Neuronal stem cell (in vitro differentiated cells): ENCODE measurements around the gene FZD1.
A peak's percentile ranks its signal among the peaks of the same experiment; 100 is the strongest.

Source experiments
- DNase-seq: peaks from one replicate; pipeline ENCODE4 v3.0.0-alpha.2; 2013; ENCODE audit warnings: low spot score
- H2AFZ ChIP-seq: one replicate; pipeline ENCODE4 v1.6.1; 2013; ENCODE audit warnings: mild to moderate bottlenecking, low read length, inconsistent platforms
- H2AK5ac ChIP-seq: 2 replicates; pipeline ENCODE4 v1.6.1; 2013; ENCODE audit warnings: low read depth, mild to moderate bottlenecking, inconsistent platforms, low read length, moderate library complexity, mixed read lengths
- H2BK120ac ChIP-seq: 2 replicates; pipeline ENCODE4 v1.6.1; 2013; ENCODE audit warnings: low read depth, mild to moderate bottlenecking, inconsistent platforms, low read length, moderate library complexity, mixed read lengths
- H2BK12ac ChIP-seq: one replicate; pipeline ENCODE4 v1.6.1; 2013; ENCODE audit warnings: low read length, inconsistent platforms
- H2BK15ac ChIP-seq: 2 replicates; pipeline ENCODE4 v1.6.1; 2013; ENCODE audit warnings: mild to moderate bottlenecking, low read length, inconsistent platforms, mixed read lengths
- H2BK5ac ChIP-seq: one replicate; pipeline ENCODE4 v1.6.1; 2013; ENCODE audit warnings: inconsistent platforms, mild to moderate bottlenecking, low read length, moderate library complexity
- H3K14ac ChIP-seq: one replicate; pipeline ENCODE4 v1.6.1; 2013; ENCODE audit warnings: low read length, inconsistent platforms
- H3K18ac ChIP-seq: 2 replicates; pipeline ENCODE4 v1.6.1; 2013; ENCODE audit warnings: low read length, inconsistent platforms
- H3K23ac ChIP-seq: 2 replicates; pipeline ENCODE4 v1.6.1; 2013; ENCODE audit warnings: low read depth, mild to moderate bottlenecking, mixed read lengths, low read length, inconsistent platforms; ENCODE audit not compliant: poor library complexity
- H3K27ac ChIP-seq: replicated peaks from 3 replicates; pipeline ENCODE4 v1.5.1; 2013; ENCODE audit warnings: low read length, inconsistent platforms
- H3K27me3 ChIP-seq, 3 experiments: 2 replicates each; pipeline ENCODE4 v1.6.1; 2013; ENCODE audit warnings: low read length in 3 of 3, mild to moderate bottlenecking in 2 of 3, inconsistent platforms in 1 of 3, low read depth in 1 of 3, mixed read lengths in 1 of 3, moderate library complexity in 1 of 3; ENCODE audit not compliant: control insufficient read depth in 3 of 3, insufficient read depth in 3 of 3
- H3K36me3 ChIP-seq, 2 donors: replicated peaks in 1 of 2; 2 replicates each; pipeline ENCODE4 v1.6.1; 2013; ENCODE audit warnings: low read length in 2 of 2; ENCODE audit not compliant: control insufficient read depth in 2 of 2, insufficient read depth in 2 of 2
- H3K4ac ChIP-seq: 2 replicates; pipeline ENCODE4 v1.6.1; 2013; ENCODE audit warnings: inconsistent platforms, mild to moderate bottlenecking, low read length, moderate library complexity
- H3K4me1 ChIP-seq, 2 donors: 1 replicate in 1 of 2; 2 replicates in 1 of 2; pipeline ENCODE4 v1.6.1; 2013; ENCODE audit warnings: low read length in 2 of 2, low read depth in 1 of 2; ENCODE audit not compliant: control insufficient read depth in 2 of 2, insufficient read depth in 1 of 2
- H3K4me2 ChIP-seq: one replicate; pipeline ENCODE4 v1.6.1; 2013; ENCODE audit warnings: mild to moderate bottlenecking, low read length, inconsistent platforms; ENCODE audit not compliant: insufficient read depth, poor library complexity, severe bottlenecking
- H3K4me3 ChIP-seq, 2 donors: 2 replicates each; pipeline ENCODE4 v1.5.1; 2013; ENCODE audit warnings: low read length in 2 of 2, mild to moderate bottlenecking in 2 of 2, inconsistent platforms in 1 of 2, moderate library complexity in 1 of 2
- H3K79me1 ChIP-seq: one replicate; pipeline ENCODE4 v1.6.1; 2013; ENCODE audit warnings: low read depth, mild to moderate bottlenecking, inconsistent platforms, low read length, moderate library complexity
- H3K9ac ChIP-seq: one replicate; pipeline ENCODE4 v1.6.1; 2013; ENCODE audit warnings: mild to moderate bottlenecking, low read depth, low read length, inconsistent platforms; ENCODE audit not compliant: poor library complexity
- H3K9me3 ChIP-seq, 2 donors: replicated peaks in 1 of 2; 2 replicates each; pipeline versions ENCODE3 to v1.6.1; 2013; ENCODE audit warnings: low read length in 2 of 2, mild to moderate bottlenecking in 2 of 2, inconsistent platforms in 1 of 2, low read depth in 1 of 2, mixed read lengths in 1 of 2, moderate library complexity in 1 of 2; ENCODE audit not compliant: control insufficient read depth in 2 of 2, insufficient read depth in 1 of 2
- H4K8ac ChIP-seq: one replicate; pipeline ENCODE4 v1.6.1; 2013; ENCODE audit warnings: low read depth, mild to moderate bottlenecking, inconsistent platforms, low read length, moderate library complexity
- H4K91ac ChIP-seq: one replicate; pipeline ENCODE4 v1.6.1; 2013; ENCODE audit warnings: low read length, low read depth, mild to moderate bottlenecking, inconsistent platforms; ENCODE audit not compliant: poor library complexity
- WGBS, 2 donors: extraction: QIAGEN DNeasy Blood & Tissue Kit; methylation state at CpG; one replicate each; pipeline ENCODE4 v1.1.7; 2013; ENCODE audit warnings: missing lambda C conversion rate in 2 of 2, mixed read lengths in 1 of 2; ENCODE audit not compliant: insufficient read length in 2 of 2, insufficient replicate concordance in 1 of 2; ENCODE audit errors: extremely low coverage in 2 of 2; 5-methylcytosine and 5-hydroxymethylcytosine counted together

Gene FZD1

DNA sequence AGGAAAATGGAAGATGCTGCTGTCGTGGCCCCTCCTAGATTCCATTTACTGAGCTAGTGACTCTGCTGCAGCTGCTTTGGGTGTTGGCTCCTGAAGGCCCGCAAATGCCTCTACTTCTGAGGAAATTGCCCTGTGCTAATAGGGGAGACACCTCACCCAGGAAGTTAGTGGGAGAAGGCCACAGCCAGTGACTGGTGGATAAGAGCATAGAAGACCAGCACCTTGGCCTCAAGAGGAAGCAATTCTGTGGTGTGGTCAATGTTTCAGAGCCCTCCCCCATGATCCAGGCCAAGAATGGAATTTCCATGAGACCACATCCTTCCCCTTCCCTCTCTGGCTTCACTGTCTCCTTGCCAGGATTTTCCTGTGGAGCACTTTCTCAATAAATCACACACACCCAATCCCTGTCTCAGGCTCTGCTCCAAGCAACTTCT lies 25.0 kb upstream of the FZD1 start:
- no peaks in the 10 kb centered on the region for H3K27me3 ChIP-seq
- no peak overlapping the region for H3K18ac ChIP-seq
- no peak overlapping the region for H4K91ac ChIP-seq
- no peak overlapping the region for H3K4ac ChIP-seq
- H2AFZ ChIP-seq = peak overlapping the region; percentile 42
- H3K4me3 ChIP-seq = no peak overlapping the region
- no peak overlapping the region for H2BK5ac ChIP-seq
- no peak overlapping the region for H3K9ac ChIP-seq
- no peak overlapping the region for H2BK15ac ChIP-seq
- no peak overlapping the region for H3K14ac ChIP-seq
- H3K4me2 ChIP-seq = no peak overlapping the region
- no peak overlapping the region for H4K8ac ChIP-seq
- H2BK12ac ChIP-seq = no peak overlapping the region
- no peak overlapping the region for H3K23ac ChIP-seq
- H3K79me1 ChIP-seq = no peaks in the 10 kb centered on the region
- no CpG with 5 or more reads among the region's 2 CpGs for WGBS, 2 donors
- no peak overlapping the region for H3K27ac ChIP-seq
- H2BK120ac ChIP-seq = no peak overlapping the region
- H3K9me3 ChIP-seq = no peaks in the 10 kb centered on the region
- no peak for DNase-seq
- peaks cover under 1 to 3% of the 10 kb centered on the region in 2 donors for H3K4me1 ChIP-seq
- no peaks in the 10 kb centered on the region for H3K36me3 ChIP-seq
- H2AK5ac ChIP-seq = no peak overlapping the region

DNA sequence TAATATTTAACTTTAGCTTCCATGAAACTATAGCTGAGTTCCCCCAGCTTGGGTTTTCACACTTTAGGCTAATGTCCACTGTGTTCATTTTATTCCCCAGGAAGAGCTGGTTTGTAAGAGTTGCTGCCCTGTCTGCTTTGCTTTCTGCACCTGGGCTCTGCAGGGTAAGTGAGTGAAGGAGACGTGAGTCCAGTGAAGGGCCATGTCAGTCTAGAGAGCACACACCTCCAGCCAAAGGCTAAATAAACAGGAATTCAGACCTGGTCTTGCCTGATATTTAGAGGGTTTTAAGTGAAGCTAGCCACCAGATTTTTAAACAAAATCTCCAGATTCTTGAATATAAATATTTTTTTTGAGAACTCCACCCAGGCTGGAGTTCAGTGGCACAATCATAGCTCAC lies 24.5 kb upstream of the FZD1 start:
- Histone ChIP-seq H4K91ac (no peak overlapping the region), H3K23ac (no peak overlapping the region), H3K27me3 (no peaks in the 10 kb centered on the region), H3K79me1 (no peaks in the 10 kb centered on the region), H4K8ac (no peak overlapping the region), H3K9ac (no peak overlapping the region), H2AK5ac (no peak overlapping the region), H2BK12ac (no peak overlapping the region), H3K9me3 (no peaks in the 10 kb centered on the region), H3K18ac (no peak overlapping the region), H2AFZ (no peak overlapping the region), H3K4me1 (peaks cover 0 to 3% of the 10 kb centered on the region in 2 donors), H3K36me3 (no peaks in the 10 kb centered on the region), H3K4ac (no peak overlapping the region), H3K14ac (no peak overlapping the region), H3K27ac (no peak overlapping the region), H3K4me3 (no peak overlapping the region), H2BK15ac (no peak overlapping the region), H2BK5ac (no peak overlapping the region), H2BK120ac (no peak overlapping the region), H3K4me2 (no peak overlapping the region)
- no CpG with 5 or more reads among the region's 1 CpG for WGBS, 2 donors
- no peak for DNase-seq

DNA sequence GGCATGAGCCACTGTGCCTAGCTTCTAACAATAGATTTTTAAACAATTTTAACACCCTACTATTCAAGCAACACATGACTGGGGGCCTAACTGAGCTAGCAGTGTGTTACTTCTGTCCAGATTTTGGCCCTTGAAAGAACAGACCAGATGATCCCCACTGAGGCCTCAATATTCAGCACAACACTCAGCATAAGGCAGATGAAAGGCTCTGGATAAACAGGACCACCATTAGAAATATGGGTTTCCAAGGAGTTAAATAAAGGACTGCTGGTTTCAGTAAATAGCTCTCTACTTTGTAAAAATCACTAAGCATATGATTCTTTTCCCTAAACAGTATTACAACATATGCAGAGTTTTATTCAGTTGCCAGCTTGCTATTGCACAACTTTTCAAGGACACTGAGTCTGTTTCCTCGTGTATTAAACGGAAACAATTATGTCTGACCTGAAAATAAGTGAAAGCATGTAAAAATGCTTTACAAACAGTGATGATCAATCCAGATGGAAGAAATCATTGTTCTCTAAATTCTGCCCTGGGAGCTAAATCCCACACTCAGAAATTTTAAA lies 23.8 kb upstream of the FZD1 start:
- Histone ChIP-seq H3K4ac (no peak overlapping the region), H3K14ac (no peak overlapping the region), H3K27me3 (no peaks in the 10 kb centered on the region), H2BK12ac (no peak overlapping the region), H3K79me1 (no peaks in the 10 kb centered on the region), H2BK15ac (no peak overlapping the region), H4K8ac (no peak overlapping the region), H4K91ac (no peak overlapping the region), H3K4me3 (no peak overlapping the region), H2BK5ac (no peak overlapping the region), H2BK120ac (no peak overlapping the region), H3K23ac (no peak overlapping the region), H3K9me3 (no peaks in the 10 kb centered on the region), H3K18ac (no peak overlapping the region), H3K36me3 (no peaks in the 10 kb centered on the region), H3K27ac (no peak overlapping the region), H3K4me2 (no peak overlapping the region), H3K9ac (no peak overlapping the region), H2AFZ (peak overlapping the region; percentile 46), H2AK5ac (no peak overlapping the region), H3K4me1 (peaks cover 0 to 3% of the 10 kb centered on the region in 2 donors)
- DNase-seq = no peak
- WGBS, 2 donors = no CpG with 5 or more reads among the region's 2 CpGs

GRCh38 chr7:91242097-91242844 lies 22.0 kb upstream of the FZD1 start:
- H3K9me3 ChIP-seq = no peaks in the 10 kb centered on the region

More at GRCh38 chr7:91242097-91242844, 22.0 kb upstream of the FZD1 start:
- H2BK15ac ChIP-seq = no peak overlapping the region
- H3K9ac ChIP-seq = no peak overlapping the region
- H3K4me3 ChIP-seq = no peak overlapping the region
- no peak overlapping the region for H2AFZ ChIP-seq
- no peak overlapping the region for H2AK5ac ChIP-seq
- DNase-seq = no peak
- no peak overlapping the region for H3K27ac ChIP-seq
- no peaks in the 10 kb centered on the region for H3K79me1 ChIP-seq
- H3K4me1 ChIP-seq = no peaks in the 10 kb centered on the region
- no peak overlapping the region for H3K4ac ChIP-seq
- H3K36me3 ChIP-seq = no peaks in the 10 kb centered on the region
- no peak overlapping the region for H3K4me2 ChIP-seq
- H3K18ac ChIP-seq = no peak overlapping the region
- no peak overlapping the region for H3K23ac ChIP-seq
- H4K91ac ChIP-seq = no peak overlapping the region
- H2BK120ac ChIP-seq = no peak overlapping the region
- H2BK12ac ChIP-seq = no peak overlapping the region
- H3K14ac ChIP-seq = no peak overlapping the region
- no peak overlapping the region for H2BK5ac ChIP-seq
- WGBS, 2 donors = no CpG with 5 or more reads among the region's 8 CpGs
- H4K8ac ChIP-seq = no peak overlapping the region
- no peaks in the 10 kb centered on the region for H3K27me3 ChIP-seq
